ENCODE measurements around the gene PSMB1.
"Not testable (repeated sequence)": the region's sequence is repeated elsewhere in the genome, so short reads cannot be mapped to it uniquely, and the experiment has no call there.

The PSMB1 gene

GRCh38 chr6:170502268-170502667 is 50.8 kb downstream of the PSMB1 start:
- H3K4me1 ChIP-seq (ENCODE audit: control insufficient read depth, insufficient read depth, low read length); H3K27ac ChIP-seq (ENCODE audit: low read depth, low read length); H3K9ac ChIP-seq (ENCODE audit: low read length); H3K36me3 ChIP-seq (ENCODE audit: control insufficient read depth, insufficient read depth, low read length); H3K4me3 ChIP-seq (ENCODE audit: low read depth, low read length); H3K27me3 ChIP-seq (ENCODE audit: control insufficient read depth, insufficient read depth, low read length): not testable (repeated sequence)
- H3K9me3 ChIP-seq (ENCODE audit: control insufficient read depth, insufficient read depth, low read depth, low read length), result peaks cover 34% of the 10 kb centered on the region

- peaks cover 9% of the 10 kb centered on the region for H3K4me1 ChIP-seq (ENCODE audit: control insufficient read depth, insufficient read depth, low read length)
- no peaks in the 10 kb centered on the region for H3K36me3 ChIP-seq (ENCODE audit: control insufficient read depth, insufficient read depth, low read length)
- H3K9ac ChIP-seq (ENCODE audit: low read length), result no peak overlapping the region
- H3K27me3 ChIP-seq (ENCODE audit: control insufficient read depth, insufficient read depth, low read length), result peaks cover 6% of the 10 kb centered on the region; the same call in 1 of the 2 replicates
- no peak overlapping the region for H3K27ac ChIP-seq (ENCODE audit: low read depth, low read length)
- H3K9me3 ChIP-seq (ENCODE audit: control insufficient read depth, insufficient read depth, low read depth, low read length), result peaks cover 34% of the 10 kb centered on the region
- no peak overlapping the region for H3K4me3 ChIP-seq (ENCODE audit: low read depth, low read length)
Observed at GRCh38 chr6:170500955-170501590, 52.0 kb downstream of the PSMB1 start.

- H3K9me3 ChIP-seq (ENCODE audit: control insufficient read depth, insufficient read depth, low read depth, low read length), result peaks cover 25% of the 10 kb centered on the region
- H3K27ac ChIP-seq (ENCODE audit: low read depth, low read length), result no peak overlapping the region
- peaks cover 9% of the 10 kb centered on the region for H3K4me1 ChIP-seq (ENCODE audit: control insufficient read depth, insufficient read depth, low read length)
- H3K36me3 ChIP-seq (ENCODE audit: control insufficient read depth, insufficient read depth, low read length), result no peaks in the 10 kb centered on the region
- H3K4me3 ChIP-seq (ENCODE audit: low read depth, low read length), result no peak overlapping the region
- no peak overlapping the region for H3K9ac ChIP-seq (ENCODE audit: low read length)
- H3K27me3 ChIP-seq (ENCODE audit: control insufficient read depth, insufficient read depth, low read length), result peaks cover 6% of the 10 kb centered on the region; the same call in 1 of the 2 replicates
Observed at GRCh38 chr6:170497841-170498301, 55.2 kb downstream of the PSMB1 start.

- Histone ChIP-seq H3K4me3 (ENCODE audit: low read depth, low read length) (no peak overlapping the region), H3K9me3 (ENCODE audit: control insufficient read depth, insufficient read depth, low read depth, low read length) (no peaks in the 10 kb centered on the region; the same call in 1 of the 2 replicates), H3K4me1 (ENCODE audit: control insufficient read depth, insufficient read depth, low read length) (peaks cover 9% of the 10 kb centered on the region), H3K9ac (ENCODE audit: low read length) (no peak overlapping the region), H3K36me3 (ENCODE audit: control insufficient read depth, insufficient read depth, low read length) (no peaks in the 10 kb centered on the region), H3K27me3 (ENCODE audit: control insufficient read depth, insufficient read depth, low read length) (no peaks in the 10 kb centered on the region; the same call in 1 of the 2 replicates), H3K27ac (ENCODE audit: low read depth, low read length) (no peak overlapping the region)
Observed at GRCh38 chr6:170493354-170493753, 59.8 kb downstream of the PSMB1 start.

- H3K4me1 ChIP-seq (ENCODE audit: control insufficient read depth, insufficient read depth, low read length), result no peaks in the 10 kb centered on the region
- H3K27me3 ChIP-seq (ENCODE audit: control insufficient read depth, insufficient read depth, low read length), result no peaks in the 10 kb centered on the region
- no peaks in the 10 kb centered on the region for H3K36me3 ChIP-seq (ENCODE audit: control insufficient read depth, insufficient read depth, low read length)
- H3K4me3 ChIP-seq (ENCODE audit: low read depth, low read length), result no peak overlapping the region
- H3K9ac ChIP-seq (ENCODE audit: low read length), result no peak overlapping the region
- H3K27ac ChIP-seq (ENCODE audit: low read depth, low read length), result no peak overlapping the region
- no peaks in the 10 kb centered on the region for H3K9me3 ChIP-seq (ENCODE audit: control insufficient read depth, insufficient read depth, low read depth, low read length)
Observed at GRCh38 chr6:170490259-170490658, 62.8 kb downstream of the PSMB1 start.

GRCh38 chr6:170489836-170490235 is 63.3 kb downstream of the PSMB1 start:
- H3K27ac ChIP-seq (ENCODE audit: low read depth, low read length), result no peak overlapping the region
- H3K36me3 ChIP-seq (ENCODE audit: control insufficient read depth, insufficient read depth, low read length), result no peaks in the 10 kb centered on the region
- no peaks in the 10 kb centered on the region for H3K27me3 ChIP-seq (ENCODE audit: control insufficient read depth, insufficient read depth, low read length)
- no peak overlapping the region for H3K9ac ChIP-seq (ENCODE audit: low read length)
- no peaks in the 10 kb centered on the region for H3K4me1 ChIP-seq (ENCODE audit: control insufficient read depth, insufficient read depth, low read length)
- no peaks in the 10 kb centered on the region for H3K9me3 ChIP-seq (ENCODE audit: control insufficient read depth, insufficient read depth, low read depth, low read length)
- no peak overlapping the region for H3K4me3 ChIP-seq (ENCODE audit: low read depth, low read length)

GRCh38 chr6:170487707-170488329 is 65.3 kb downstream of the PSMB1 start:
- Histone ChIP-seq H3K27me3 (ENCODE audit: control insufficient read depth, insufficient read depth, low read length) (no peaks in the 10 kb centered on the region), H3K36me3 (ENCODE audit: control insufficient read depth, insufficient read depth, low read length) (no peaks in the 10 kb centered on the region)

GRCh38 chr6:170485159-170485558 is 67.9 kb downstream of the PSMB1 start:
- no peak overlapping the region for H3K9ac ChIP-seq (ENCODE audit: low read length)
- H3K27me3 ChIP-seq (ENCODE audit: control insufficient read depth, insufficient read depth, low read length), result no peaks in the 10 kb centered on the region
- H3K4me3 ChIP-seq (ENCODE audit: low read depth, low read length), result no peak overlapping the region
- no peak overlapping the region for H3K27ac ChIP-seq (ENCODE audit: low read depth, low read length)
- peaks cover 10% of the 10 kb centered on the region for H3K9me3 ChIP-seq (ENCODE audit: control insufficient read depth, insufficient read depth, low read depth, low read length)
- H3K4me1 ChIP-seq (ENCODE audit: control insufficient read depth, insufficient read depth, low read length), result no peaks in the 10 kb centered on the region
- no peaks in the 10 kb centered on the region for H3K36me3 ChIP-seq (ENCODE audit: control insufficient read depth, insufficient read depth, low read length)

More at GRCh38 chr6:170487707-170488329, 65.3 kb downstream of the PSMB1 start:
- H3K9ac ChIP-seq (ENCODE audit: low read length), result no peak overlapping the region
- H3K4me3 ChIP-seq (ENCODE audit: low read depth, low read length), result no peak overlapping the region
- no peak overlapping the region for H3K27ac ChIP-seq (ENCODE audit: low read depth, low read length)
- no peaks in the 10 kb centered on the region for H3K4me1 ChIP-seq (ENCODE audit: control insufficient read depth, insufficient read depth, low read length)
- peaks cover 1% of the 10 kb centered on the region for H3K9me3 ChIP-seq (ENCODE audit: control insufficient read depth, insufficient read depth, low read depth, low read length)

Measured in HUES6 (cell line).